Measurements from ENCODE around the gene GATA2.

Gene GATA2

DNA sequence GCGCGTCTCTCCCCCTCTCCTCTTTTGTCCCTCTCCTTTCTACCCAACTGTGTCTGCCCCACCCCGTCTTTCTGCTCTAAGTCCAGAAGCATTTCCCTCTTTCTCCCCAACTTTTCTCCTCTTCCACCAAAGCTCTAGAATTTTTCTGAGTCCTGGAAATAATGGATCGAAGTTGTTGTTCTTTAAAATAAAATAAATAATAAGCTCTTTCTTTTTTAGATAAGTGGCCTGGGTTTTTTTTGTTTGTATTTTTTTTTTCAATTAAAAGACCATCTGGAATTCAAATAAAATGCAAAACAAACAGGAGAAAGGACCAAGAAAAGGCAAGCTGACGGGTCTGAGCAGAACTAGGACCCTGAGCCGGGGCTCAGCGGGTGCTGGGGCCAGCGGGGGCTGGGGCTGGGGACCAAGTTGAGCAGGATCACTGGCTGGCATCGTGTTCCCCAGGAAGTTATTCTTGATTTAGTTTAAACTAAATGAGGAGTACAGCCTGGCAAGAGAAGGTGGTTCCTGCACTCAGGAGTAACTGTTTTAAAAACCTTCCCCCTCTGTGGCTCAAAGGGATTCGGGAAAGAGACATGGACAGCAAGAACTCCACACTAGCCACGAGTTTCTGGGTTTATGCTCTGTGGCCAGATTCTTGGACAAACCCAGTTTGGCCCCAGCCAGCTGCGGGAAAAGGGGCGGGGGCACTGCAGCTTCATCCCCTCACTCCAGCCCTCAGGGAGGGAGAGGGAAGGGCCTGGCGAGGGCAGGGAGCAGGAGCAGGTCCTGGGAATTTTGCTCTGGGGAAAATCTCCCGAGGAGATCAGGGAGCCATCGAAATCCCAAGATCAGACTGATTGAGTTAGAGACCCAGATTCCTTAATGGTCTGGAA is 8.4 kb downstream of the GATA2 start:
- DNase-seq (ENCODE audit: low read depth): no peak
- TF ChIP-seq, protein P1, sequence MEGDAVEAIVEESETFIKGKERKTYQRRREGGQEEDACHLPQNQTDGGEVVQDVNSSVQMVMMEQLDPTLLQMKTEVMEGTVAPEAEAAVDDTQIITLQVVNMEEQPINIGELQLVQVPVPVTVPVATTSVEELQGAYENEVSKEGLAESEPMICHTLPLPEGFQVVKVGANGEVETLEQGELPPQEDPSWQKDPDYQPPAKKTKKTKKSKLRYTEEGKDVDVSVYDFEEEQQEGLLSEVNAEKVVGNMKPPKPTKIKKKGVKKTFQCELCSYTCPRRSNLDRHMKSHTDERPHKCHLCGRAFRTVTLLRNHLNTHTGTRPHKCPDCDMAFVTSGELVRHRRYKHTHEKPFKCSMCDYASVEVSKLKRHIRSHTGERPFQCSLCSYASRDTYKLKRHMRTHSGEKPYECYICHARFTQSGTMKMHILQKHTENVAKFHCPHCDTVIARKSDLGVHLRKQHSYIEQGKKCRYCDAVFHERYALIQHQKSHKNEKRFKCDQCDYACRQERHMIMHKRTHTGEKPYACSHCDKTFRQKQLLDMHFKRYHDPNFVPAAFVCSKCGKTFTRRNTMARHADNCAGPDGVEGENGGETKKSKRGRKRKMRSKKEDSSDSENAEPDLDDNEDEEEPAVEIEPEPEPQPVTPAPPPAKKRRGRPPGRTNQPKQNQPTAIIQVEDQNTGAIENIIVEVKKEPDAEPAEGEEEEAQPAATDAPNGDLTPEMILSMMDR (conservative IDR thresholded peaks at IDR 0.05; ENCODE audit: low read length): no peak
- peak overlapping the region; percentile 79 for H3K4me3 ChIP-seq (ENCODE audit: low read length)

DNA sequence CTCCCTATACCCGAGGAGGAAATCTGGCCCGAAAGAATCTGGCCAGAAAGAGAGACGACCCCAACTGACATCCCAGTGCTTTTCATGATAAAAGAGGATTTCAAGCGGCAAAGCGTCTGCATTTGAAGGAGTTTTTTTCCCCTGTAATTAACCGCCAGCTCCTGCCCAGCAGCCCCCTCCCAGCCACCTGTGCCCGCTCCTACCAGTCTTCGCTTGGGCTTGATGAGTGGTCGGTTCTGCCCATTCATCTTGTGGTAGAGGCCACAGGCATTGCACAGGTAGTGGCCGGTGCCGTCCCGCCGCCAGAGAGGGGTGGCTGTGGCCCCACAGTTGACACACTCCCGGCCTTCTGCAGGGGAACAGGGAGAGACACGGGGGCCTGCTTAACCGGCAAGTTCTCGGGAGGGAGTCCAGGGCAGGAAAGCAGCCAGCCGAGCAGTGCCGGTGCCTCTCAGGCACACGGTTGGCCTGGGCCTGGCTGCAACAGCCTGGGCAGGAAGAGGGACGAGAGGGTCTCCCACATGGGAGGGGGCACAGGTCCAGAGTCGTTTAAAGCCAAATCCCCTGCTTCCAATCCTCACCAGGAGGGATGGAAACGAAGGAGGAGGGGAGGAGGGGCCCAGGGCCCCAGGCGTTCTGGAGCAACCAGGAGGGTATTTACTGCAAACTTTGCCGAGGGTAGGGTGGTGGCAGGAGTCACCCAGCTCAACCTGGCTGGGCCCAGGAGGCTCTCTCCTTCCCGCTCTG is 9.2 kb downstream of the GATA2 start:
- TF ChIP-seq, protein P1 (conservative IDR thresholded peaks at IDR 0.05; ENCODE audit: low read length): no peak
- H3K4me3 ChIP-seq (ENCODE audit: low read length): peak overlapping the region; percentile 46
- DNase-seq (ENCODE audit: low read depth): no peak

DNA sequence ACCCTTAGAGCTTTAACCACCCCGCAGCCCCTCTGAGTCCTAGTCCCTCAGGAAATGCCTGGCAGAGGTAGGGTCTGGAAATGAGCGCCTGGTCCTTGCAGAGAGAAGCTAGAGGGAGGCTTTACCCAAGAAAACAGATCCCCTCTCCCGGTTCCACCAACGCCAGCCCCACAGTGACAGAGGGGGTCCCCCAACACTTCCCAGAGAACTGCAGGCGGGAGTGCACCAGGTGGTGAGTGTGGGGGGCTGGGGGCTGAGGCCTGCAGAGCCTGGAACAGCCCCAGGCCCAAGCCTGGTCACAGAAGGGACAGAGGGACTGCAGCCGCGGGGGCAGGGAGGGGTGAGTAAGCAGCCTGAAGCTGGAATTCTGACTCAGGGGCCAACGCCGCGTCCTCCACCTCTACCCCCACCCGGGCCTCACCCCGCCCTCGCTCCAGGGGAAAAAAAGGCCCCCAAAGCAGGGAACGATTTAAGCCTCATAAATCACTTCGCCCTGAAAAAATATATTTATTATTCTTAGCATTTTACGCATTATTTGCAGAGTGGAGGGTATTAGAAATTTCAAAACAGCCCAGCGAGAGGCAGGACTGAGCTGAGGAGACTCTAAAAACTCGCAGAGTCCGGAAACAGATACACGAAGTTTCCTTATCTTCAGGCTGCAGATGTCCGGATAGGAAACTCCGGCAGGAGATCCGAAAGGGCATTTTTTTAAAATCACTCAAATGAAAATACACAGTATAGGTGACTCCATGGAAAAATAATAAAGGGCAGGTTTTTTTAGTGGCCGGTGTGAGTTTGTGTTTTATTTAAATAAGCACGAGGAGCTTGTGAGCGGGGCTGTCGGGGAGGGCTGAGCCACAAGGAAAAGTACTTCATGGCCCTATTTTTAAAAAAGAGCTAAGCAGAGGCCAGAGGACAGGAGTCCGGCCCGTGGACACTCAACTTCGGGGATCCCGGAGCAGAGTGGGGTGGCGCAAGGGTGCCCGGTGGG is 10.0 kb downstream of the GATA2 start:
- TF ChIP-seq, protein P1 (conservative IDR thresholded peaks at IDR 0.05; ENCODE audit: low read length): 0 out of 2 replicates have a peak, but pooled peaks have one; percentile 13
- peak; percentile 69 for DNase-seq (ENCODE audit: low read depth)
- peak overlapping the region; percentile 46 for H3K4me3 ChIP-seq (ENCODE audit: low read length)

DNA sequence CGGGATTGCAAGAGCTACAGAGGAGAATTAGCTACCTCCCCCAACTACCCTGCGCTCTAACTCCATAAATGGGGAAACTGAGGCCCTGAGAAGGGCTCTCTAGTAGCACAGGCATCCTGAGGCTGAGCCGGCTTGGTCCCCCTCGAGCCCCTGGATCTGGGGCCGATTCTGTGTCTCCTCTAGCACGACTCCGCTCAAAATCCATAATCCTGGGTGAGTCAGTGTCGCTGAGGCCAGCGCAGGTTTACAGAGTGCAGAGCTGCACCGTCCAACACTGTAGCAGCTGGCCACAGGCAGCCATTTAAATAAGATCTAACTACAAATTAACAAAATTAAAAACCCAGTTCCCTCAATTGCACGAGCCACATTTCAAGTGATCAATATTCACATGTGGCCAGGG is 10.8 kb downstream of the GATA2 start:
- no peak for DNase-seq (ENCODE audit: low read depth)
- H3K4me3 ChIP-seq (ENCODE audit: low read length): no peak overlapping the region
- TF ChIP-seq, protein P1 (conservative IDR thresholded peaks at IDR 0.05; ENCODE audit: low read length): no peak

DNA sequence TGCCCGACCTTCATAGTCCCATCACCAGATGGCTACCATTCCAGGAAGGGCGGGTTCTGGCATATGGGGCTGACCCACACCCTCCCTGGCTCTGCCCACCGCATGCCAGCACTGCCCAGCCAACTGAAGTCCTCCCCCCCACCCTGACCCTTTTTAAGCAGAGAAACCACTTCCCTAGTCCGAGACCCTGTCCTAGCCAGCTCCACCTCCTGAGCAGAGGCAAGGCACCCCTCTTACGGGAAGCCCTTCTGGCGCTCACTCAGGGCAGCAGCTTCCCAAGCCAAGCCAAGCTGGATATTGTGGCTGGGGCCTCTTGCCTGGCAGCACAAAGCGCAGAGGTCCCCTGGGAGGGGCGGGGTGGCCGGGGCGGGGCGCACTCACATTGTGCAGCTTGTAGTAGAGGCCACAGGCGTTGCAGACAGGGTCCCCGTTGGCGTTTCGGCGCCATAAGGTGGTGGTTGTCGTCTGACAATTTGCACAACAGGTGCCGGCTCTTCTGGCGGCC is 11.5 kb downstream of the GATA2 start:
- no peak overlapping the region for H3K4me3 ChIP-seq (ENCODE audit: low read length)
- TF ChIP-seq, protein P1 (conservative IDR thresholded peaks at IDR 0.05; ENCODE audit: low read length): no peak
- no peak for DNase-seq (ENCODE audit: low read depth)

DNA sequence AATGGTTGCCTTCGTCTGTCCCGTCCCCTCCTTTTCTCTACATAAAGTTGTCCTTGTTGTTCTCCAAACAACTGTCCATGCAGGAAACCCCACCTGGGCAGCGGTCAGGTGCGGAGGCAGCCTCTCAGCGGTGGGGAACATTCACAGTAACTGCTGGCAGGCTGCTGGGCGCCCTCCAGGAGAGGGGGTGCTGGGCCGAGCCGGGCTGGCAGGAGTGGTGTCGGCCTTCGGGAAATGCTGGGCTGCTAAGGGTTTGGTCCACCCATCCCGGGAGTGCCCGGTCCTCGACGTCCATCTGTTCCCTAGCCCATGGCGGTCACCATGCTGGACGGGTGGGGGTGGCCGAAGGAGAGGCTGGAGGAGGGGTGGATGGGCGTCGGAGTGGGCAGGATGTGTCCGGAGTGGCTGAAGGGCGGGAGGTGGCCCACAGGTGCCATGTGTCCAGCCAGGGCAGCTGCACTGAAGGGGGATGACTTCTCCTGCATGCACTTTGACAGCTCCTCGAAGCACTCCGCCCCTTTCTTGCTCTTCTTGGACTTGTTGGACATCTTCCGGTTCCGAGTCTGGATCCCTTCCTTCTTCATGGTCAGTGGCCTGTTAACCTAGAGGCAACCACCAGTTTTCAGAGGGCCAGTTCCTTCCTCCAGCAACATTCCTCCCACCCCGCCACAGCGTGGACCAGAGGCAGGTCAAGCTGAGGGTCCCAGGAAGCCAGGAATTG is 12.1 kb downstream of the GATA2 start:
- DNase-seq (ENCODE audit: low read depth): no peak
- TF ChIP-seq, protein P1 (conservative IDR thresholded peaks at IDR 0.05; ENCODE audit: low read length): no peak
- H3K4me3 ChIP-seq (ENCODE audit: low read length): no peak overlapping the region
